RWPE2 (cell line): Measurements from ENCODE around the gene MIOX.
A peak's percentile ranks its signal among the peaks of the same experiment; 100 is the strongest.

Experiments used
- ATAC-seq: fragments of 200-7000 bp; cut with Tn5 transposase; 3 replicates; pipeline ENCODE4 v1.9.1; 2021; ENCODE audit warnings: low read depth
- DNase-seq: peaks from one replicate; pipeline ENCODE4 v3.0.0-alpha.2; 2020; ENCODE audit warnings: low spot score
- H3K27ac ChIP-seq: fragments of 450-650 bp; 2 replicates; pipeline ENCODE4 v1.5.1; 2017; ENCODE audit warnings: mild to moderate bottlenecking; ENCODE audit not compliant: poor library complexity, severe bottlenecking
- H3K27me3 ChIP-seq: fragments of 250-450 bp; sonication (Bioruptor Pico); 2 replicates; pipeline ENCODE4 v1.5.1; 2021; ENCODE audit warnings: mild to moderate bottlenecking, moderate library complexity; ENCODE audit not compliant: insufficient read depth, poor library complexity, severe bottlenecking
- H3K36me3 ChIP-seq: fragments of 250-450 bp; sonication (Bioruptor Pico); 2 replicates; pipeline ENCODE4 v1.5.1; 2020; ENCODE audit warnings: low read depth, mild to moderate bottlenecking, moderate library complexity
- H3K4me1 ChIP-seq: fragments of 250-450 bp; sonication (Bioruptor Pico); 2 replicates; pipeline ENCODE4 v1.5.1; 2021; ENCODE audit warnings: mild to moderate bottlenecking, moderate library complexity; ENCODE audit not compliant: insufficient read depth, poor library complexity, severe bottlenecking
- H3K4me3 ChIP-seq: fragments of 250-450 bp; sonication (Bioruptor Pico); 2 replicates; pipeline ENCODE4 v1.5.1; 2021; ENCODE audit warnings: mild to moderate bottlenecking, moderate library complexity; ENCODE audit not compliant: severe bottlenecking
- H3K9me3 ChIP-seq: fragments of 250-450 bp; sonication (Bioruptor Pico); 2 replicates; pipeline ENCODE4 v1.5.1; 2021; ENCODE audit warnings: mild to moderate bottlenecking, moderate library complexity; ENCODE audit not compliant: severe bottlenecking
- TF ChIP-seq, protein P1 (sequence below): fragments of 450-650 bp; IDR thresholded peaks from one replicate; pipeline ENCODE4 v1.5.1; 2017; ENCODE audit warnings: mild to moderate bottlenecking, moderate library complexity; ENCODE audit not compliant: poor library complexity, severe bottlenecking

The MIOX gene

DNA sequence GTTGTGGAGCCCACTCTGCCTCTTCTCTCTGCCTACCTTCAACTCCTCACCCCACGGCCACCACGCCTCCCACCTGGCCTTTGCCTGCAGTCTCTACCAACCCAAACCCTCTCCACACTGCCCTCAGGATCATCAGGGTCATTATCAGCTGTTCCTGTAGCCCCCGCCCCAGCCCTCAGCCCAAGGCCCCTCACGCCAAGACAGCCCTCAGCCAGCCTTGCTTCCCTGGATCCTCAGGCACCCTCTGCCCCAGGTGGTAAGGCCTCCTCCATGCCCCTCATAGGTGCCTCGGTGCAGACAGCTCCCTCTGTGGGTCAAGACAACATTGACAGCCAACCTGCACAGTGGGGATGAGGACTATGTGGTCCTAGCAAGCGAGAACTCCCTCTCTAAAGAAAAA is 13.6 kb upstream of the MIOX start:
- peaks cover 32% of the 10 kb centered on the region for H3K4me1 ChIP-seq
- H3K27me3 ChIP-seq: no peaks in the 10 kb centered on the region
- H3K36me3 ChIP-seq: no peaks in the 10 kb centered on the region
- no peaks in the 10 kb centered on the region for H3K9me3 ChIP-seq
- no peak overlapping the region for H3K27ac ChIP-seq
- DNase-seq: no peak
- TF ChIP-seq, protein P1, sequence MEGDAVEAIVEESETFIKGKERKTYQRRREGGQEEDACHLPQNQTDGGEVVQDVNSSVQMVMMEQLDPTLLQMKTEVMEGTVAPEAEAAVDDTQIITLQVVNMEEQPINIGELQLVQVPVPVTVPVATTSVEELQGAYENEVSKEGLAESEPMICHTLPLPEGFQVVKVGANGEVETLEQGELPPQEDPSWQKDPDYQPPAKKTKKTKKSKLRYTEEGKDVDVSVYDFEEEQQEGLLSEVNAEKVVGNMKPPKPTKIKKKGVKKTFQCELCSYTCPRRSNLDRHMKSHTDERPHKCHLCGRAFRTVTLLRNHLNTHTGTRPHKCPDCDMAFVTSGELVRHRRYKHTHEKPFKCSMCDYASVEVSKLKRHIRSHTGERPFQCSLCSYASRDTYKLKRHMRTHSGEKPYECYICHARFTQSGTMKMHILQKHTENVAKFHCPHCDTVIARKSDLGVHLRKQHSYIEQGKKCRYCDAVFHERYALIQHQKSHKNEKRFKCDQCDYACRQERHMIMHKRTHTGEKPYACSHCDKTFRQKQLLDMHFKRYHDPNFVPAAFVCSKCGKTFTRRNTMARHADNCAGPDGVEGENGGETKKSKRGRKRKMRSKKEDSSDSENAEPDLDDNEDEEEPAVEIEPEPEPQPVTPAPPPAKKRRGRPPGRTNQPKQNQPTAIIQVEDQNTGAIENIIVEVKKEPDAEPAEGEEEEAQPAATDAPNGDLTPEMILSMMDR: peak; percentile 28
- no peak for ATAC-seq
- H3K4me3 ChIP-seq: no peak overlapping the region

DNA sequence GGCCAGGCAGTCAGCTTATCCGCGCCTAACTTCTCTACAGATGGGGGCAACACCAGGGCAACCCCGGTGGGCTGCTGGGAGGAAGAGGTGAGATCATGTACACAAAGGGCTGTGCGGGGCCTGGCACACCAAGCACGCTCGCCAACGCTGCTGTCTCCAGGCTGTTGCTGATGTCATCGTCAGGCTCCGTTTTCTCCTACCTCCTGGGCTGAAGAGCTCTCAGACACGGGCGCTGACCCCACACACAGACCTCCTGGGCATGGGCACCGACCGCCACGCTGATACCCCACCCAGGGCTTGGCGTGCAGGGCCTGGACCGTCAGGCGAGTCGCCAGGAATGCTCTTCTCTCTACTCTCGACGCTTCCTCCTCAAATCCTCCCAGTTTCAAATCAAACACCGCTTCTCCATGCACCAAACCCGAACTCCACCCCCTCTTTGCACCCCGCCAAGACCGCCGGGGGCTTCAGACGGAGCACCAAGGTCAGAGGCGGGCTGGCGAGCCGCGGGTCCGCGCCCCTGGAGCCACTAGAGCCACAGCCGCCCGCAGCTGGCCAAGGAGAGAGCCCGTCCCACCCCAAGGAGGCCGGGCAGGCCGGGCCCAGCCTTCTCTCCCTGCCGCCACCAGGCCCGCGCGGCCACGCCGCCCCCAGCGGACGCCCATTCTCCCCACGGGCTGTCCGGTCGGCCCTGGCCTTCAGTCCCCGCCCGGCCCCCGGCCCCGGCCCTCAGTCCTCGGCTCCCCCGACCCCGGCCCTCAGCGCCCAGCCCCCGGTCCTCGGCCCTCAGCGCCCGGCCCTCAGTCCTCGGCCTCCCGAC is 12.6 kb upstream of the MIOX start:
- peak; percentile 22; the same call in 1 of the 3 replicates for ATAC-seq
- H3K27me3 ChIP-seq: no peaks in the 10 kb centered on the region
- H3K4me3 ChIP-seq: peak overlapping the region; percentile 89
- H3K27ac ChIP-seq: peak overlapping the region; percentile 31
- no peaks in the 10 kb centered on the region for H3K36me3 ChIP-seq
- peaks cover 32% of the 10 kb centered on the region for H3K4me1 ChIP-seq
- DNase-seq: no peak
- TF ChIP-seq, protein P1: no peak
- H3K9me3 ChIP-seq: no peaks in the 10 kb centered on the region

DNA sequence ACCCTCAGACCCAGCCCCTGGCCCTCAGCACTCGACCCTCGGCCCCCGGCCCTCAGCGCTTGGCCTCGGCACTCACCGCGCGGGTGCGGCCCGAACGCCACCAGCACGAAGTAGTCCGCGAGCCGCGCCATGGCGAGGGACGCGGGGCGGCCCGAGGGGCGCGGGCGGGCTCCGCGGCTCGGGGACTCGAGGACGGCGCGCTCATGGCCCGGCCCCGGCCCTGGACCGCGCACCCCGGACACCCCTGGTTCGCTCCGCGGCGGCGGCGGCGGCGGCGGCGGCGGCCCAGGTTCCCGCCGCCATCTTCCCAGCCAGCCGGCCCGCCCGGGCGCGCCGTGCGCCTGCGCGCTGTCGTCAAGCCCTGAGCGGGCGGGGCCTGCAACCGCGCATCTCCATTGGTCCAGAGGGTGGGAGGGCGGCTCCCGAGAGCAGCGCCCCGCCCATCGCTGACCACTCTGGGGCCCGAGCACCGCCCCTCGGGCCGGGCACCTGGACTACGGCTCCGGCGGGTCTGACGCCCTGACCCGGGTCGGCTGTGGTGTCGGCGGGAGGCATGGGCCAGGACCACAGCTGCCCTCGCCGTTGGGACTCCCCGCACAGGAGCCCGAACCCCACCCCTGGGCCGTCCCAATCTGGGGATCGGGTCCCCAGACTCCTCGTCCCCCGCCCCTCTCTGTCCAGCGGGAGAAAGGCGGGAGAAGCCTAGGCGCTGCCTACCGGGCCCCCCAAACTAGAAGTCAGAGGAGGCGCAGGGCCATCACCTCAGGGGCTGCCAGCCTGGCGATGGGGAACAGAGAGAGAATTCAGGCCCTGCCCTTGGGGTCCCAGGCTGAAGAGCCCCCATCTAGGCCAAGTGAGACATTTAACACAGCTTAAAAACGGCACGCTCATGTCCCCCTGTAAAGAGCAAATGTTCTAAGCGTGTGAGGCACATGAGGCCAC is 11.7 kb upstream of the MIOX start, which contains the start of gene SBF1:
Gene SBF1 (minus strand): TSS at position 326 of the 942 bp plus-strand sequence. CDS start 195 bp downstream, at position 131.
- DNase-seq (peak; percentile 89), ATAC-seq (peak; percentile 81)
- H3K36me3 ChIP-seq: no peaks in the 10 kb centered on the region

DNA sequence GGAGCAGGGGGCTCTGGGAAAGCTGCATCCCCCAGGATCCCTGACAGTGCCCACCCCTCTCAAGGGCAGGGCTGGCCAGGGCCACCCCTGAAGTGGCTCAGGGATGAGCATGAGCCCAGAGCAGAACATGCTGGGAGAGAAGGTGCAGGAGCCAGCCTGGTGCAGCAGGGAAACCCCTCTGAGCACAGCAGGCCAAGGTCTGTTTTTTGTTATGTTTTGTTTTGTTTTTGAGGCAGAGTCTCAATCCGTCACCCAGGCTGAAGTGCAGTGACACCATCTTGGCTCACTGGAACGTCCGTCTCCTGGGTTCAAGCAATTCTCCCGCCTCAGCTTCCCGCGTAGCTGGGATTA is 11.0 kb upstream of the MIOX start:
- ATAC-seq: no peak
- Histone ChIP-seq H3K36me3 (no peaks in the 10 kb centered on the region), H3K27me3 (peaks cover under 1% of the 10 kb centered on the region), H3K4me3 (no peak overlapping the region), H3K9me3 (no peaks in the 10 kb centered on the region), H3K4me1 (peaks cover 21% of the 10 kb centered on the region), H3K27ac (no peak overlapping the region)
- TF ChIP-seq, protein P1: no peak
- no peak for DNase-seq

More for the DNA sequence above, 11.7 kb upstream of the MIOX start, which contains the start of gene SBF1:
- Histone ChIP-seq H3K4me3 (peak within 1 kb of the TSS; percentile 89), H3K9me3 (no peaks in the 10 kb centered on the region), H3K27me3 (no peaks in the 10 kb centered on the region), H3K27ac (peak within 1 kb of the TSS; percentile 31), H3K4me1 (peaks cover 28% of the 10 kb centered on the region)
- TF ChIP-seq, protein P1: no peak
